Activated CD4-positive, alpha-beta T cell treated with anti-CD3 and anti-CD28 coated beads, Interleukin-2, amount 50 U/mL, for 1 hour (primary cell): ENCODE measurements around the gene ZBTB9.
"Not testable (repeated sequence)": the region's sequence is repeated elsewhere in the genome, so short reads cannot be mapped to it uniquely, and the experiment has no call there.

Experiments
- DNase-seq: peaks from one replicate; pipeline ENCODE4 v3.0.0-alpha.2; 2020

The ZBTB9 gene

GRCh38 chr6:33477864-33478263 lies 23.5 kb downstream of the ZBTB9 start:
- DNase-seq = no peak

DNA sequence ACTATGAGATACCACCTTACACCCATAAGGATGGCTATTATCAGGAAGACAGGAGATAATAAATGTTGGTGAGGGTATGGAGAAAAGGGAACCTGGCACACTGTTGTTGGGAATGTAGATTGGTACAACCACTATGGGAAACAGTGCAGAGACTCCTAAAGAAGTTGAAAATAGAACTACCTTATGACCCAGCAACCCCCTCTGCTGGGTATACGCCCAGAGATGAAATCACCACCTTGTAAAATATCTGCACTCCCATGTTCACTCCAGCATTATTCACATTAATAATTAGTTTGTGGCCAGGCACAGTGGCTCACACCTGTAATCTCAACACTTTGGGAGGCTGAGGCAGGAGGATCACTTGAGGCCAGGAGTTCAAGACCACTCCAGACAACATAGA lies 26.8 kb downstream of the ZBTB9 start:
- peak; percentile 2 for DNase-seq

- DNase-seq = not testable (repeated sequence)
Observed at GRCh38 chr6:33482620-33483019, 28.2 kb downstream of the ZBTB9 start.

DNA sequence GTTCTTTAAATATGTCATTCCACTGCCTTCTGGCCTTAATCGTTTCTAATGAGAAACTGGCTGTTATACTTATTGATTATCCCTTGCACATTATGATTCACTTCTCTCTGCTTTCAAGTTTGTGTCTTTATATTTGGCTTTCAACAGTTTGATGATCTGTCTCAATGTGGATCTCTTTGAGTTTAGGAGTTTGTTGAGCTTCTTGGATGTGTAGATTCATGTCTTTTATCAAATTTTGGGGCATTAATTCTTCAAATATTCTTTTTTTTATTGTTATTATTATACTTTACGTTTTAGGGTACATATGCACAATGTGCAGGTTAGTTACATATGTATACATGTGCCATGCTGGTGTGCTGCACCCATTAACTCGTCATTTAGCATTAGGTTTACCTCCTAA lies 29.3 kb downstream of the ZBTB9 start:
- DNase-seq = no peak

DNA sequence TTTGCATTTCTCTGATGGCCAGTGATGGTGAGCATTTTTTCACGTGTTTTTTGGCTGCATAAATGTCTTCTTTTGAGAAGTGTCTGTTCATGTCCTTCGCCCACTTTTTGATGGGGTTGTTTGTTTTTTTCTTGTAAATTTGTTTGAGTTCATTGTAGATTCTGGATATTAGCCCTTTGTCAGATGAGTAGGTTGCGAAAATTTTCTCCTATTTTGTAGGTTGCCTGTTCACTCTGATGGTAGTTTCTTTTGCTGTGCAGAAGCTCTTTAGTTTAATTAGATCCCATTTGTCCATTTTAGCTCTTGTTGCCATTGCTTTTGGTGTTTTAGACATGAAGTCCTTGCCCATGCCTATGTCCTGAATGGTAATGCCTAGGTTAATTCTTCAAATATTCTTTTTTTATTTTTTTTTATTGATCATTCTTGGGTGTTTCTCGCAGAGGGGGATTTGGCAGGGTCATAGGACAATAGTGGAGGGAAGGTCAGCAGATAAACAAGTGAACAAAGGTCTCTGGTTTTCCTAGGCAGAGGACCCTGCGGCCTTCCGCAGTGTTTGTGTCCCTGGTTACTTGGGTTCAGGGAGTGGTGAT lies 30.4 kb downstream of the ZBTB9 start:
- not testable (repeated sequence) for DNase-seq

GRCh38 chr6:33485680-33486079 lies 31.3 kb downstream of the ZBTB9 start:
- DNase-seq = not testable (repeated sequence)

DNA sequence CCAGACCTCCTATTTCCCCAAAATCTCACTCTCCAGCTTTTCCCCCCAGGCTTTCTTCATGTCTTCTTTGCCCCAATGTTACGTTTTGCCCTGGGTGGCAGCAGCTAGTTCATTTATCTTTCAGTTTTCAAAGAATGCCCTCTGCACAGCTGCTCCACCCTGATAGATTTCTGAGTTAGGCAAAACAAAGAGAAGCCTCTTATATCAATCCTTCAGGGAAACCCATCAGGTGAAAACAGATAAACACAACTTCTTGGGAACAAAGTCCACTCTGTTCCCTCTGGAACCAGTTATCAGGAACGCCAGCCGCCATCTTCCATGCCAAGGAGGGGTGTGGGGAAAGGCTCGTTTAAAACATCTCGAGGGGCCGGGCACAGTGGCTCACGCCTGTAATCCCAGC lies 34.0 kb downstream of the ZBTB9 start:
- no peak for DNase-seq

DNA sequence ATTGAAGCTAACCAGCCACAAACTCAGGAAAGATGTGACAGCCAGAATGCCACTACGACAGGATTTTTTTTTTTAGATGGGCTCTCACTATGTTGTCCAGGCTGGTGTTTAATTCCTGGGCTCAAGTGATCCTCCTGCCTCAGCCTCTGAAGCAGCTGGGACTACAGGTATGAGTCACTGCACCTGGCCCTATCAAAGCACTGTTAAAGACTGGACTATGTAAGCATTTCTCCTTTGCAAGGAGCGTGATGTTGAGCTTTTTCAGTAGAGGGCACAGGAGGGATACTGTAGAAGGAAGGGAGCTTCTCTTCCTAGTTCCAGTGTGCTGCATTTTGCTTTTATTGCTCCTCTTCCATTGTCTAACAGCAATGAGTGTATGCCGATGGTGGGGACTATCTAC lies 35.8 kb downstream of the ZBTB9 start:
- no peak for DNase-seq

- DNase-seq = no peak
Observed at GRCh38 chr6:33490621-33491020, 36.2 kb downstream of the ZBTB9 start.

DNA sequence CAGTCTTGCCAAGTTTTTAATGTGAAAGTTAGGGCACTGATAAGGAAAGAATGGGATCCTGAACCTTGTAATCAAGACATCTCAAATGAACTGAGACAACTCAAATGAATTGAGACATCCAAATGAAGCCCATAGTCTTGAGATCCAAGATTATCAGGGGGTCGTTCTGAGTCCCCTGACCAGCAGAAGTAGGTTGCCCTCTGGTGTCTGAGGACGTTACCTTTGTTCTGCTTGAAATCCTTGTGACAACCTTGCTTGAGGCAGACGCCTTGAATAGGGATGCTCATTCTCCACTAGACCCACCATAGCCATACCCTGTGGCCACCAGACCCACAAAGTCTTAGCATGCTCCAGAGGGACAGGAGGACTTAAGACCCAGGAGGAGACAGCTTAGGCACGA lies 37.7 kb downstream of the ZBTB9 start:
- no peak for DNase-seq

DNA sequence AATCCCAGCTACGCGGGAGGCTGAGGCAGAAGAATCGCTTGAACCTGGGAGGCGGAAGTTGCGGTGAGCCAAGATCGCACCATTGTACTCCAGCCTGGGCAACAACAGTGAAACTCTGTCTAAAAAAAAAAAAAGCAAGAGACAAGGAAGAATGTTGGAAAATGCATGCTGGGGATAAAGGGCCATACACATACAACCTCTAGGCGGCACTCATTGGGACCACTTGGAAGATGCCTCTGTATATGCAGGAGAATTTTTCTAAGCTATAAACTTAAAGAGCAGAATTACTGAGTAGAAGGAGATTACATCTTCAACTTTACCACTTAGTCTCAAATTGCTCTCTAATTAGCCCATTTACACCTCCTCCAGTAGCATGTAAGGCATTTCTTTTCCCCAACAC lies 42.8 kb downstream of the ZBTB9 start:
- no peak for DNase-seq

DNA sequence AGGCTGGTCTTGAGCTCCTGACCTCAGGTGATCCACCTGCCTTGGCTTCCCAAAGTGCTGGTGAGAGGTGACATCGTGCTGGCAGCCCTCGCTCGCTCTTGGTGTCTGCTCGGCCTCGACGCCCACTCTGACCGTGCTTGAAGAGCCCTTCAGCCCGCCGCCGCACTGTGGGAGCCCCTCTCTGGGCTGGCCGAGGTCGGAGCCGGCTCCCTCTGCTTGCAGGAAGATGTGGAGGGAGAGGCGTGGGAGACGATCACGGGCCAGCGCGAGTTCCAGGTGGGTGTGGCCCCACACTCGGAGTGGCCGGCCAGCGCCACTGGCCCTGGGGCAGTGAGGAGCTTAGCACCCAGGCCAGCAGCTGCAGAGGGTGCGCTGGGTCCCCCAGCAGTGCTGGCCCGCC lies 48.1 kb downstream of the ZBTB9 start:
- no peak for DNase-seq

- no peak for DNase-seq
Observed at GRCh38 chr6:33504486-33504885, 50.1 kb downstream of the ZBTB9 start.

DNA sequence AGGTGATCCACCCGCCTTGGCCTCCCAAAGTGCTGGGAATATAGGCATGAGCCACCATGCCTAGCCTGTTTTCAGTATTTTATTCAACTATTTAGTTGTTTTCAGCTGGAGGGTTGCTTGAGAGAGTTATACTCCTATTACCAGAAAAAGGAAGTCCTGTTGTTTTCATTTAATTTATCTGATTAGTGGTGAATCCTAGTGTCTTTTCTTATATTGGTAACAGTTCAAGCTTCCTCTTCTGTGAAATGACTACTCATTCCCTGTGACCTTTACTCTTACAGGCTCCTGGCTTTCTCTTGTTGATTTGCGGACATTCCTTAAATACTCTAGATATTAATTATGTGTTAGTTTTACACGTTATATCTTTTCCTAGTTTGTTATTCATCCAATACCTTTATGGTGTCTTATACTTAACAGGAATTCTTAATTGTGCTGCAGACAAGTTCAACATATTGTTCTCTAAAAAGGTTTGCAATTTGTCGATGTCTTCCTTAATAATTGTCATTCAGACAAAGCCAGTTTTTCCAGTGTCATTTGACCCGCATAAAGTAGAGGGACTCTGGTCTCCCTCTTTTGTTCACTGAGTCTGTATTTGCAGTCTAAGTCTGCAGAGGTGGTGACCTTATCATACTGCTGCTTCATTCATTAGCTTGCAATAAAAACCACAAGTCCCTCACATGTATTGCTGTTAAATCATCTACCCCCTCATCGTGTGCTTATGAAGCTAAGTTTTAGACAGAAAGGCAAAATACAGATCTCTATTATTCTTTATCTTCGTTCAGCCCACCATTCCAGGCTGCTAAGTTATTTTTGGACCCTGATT lies 51.4 kb downstream of the ZBTB9 start:
- DNase-seq = no peak
